IPS-15b (cell line): ENCODE data around the gene CELF4.

Experiments used
- H3K27me3 ChIP-seq: one replicate; pipeline ENCODE4 v1.6.1; 2013; ENCODE audit warnings: low read length; ENCODE audit not compliant: control insufficient read depth, insufficient read depth
- H3K36me3 ChIP-seq: one replicate; pipeline ENCODE4 v1.6.1; 2013; ENCODE audit warnings: low read length; ENCODE audit not compliant: control insufficient read depth, insufficient read depth
- H3K4me1 ChIP-seq: one replicate; pipeline ENCODE4 v1.6.1; 2013; ENCODE audit warnings: mild to moderate bottlenecking, low read length; ENCODE audit not compliant: control insufficient read depth, insufficient read depth
- H3K4me3 ChIP-seq: one replicate; pipeline ENCODE4 v1.5.1; 2013; ENCODE audit warnings: low read depth, low read length
- H3K9ac ChIP-seq: one replicate; pipeline ENCODE4 v1.6.1; 2013; ENCODE audit warnings: low read depth, mild to moderate bottlenecking, low read length
- H3K9me3 ChIP-seq: one replicate; pipeline ENCODE4 v1.6.1; 2013; ENCODE audit warnings: mild to moderate bottlenecking, low read length; ENCODE audit not compliant: control insufficient read depth, insufficient read depth

Gene CELF4

DNA sequence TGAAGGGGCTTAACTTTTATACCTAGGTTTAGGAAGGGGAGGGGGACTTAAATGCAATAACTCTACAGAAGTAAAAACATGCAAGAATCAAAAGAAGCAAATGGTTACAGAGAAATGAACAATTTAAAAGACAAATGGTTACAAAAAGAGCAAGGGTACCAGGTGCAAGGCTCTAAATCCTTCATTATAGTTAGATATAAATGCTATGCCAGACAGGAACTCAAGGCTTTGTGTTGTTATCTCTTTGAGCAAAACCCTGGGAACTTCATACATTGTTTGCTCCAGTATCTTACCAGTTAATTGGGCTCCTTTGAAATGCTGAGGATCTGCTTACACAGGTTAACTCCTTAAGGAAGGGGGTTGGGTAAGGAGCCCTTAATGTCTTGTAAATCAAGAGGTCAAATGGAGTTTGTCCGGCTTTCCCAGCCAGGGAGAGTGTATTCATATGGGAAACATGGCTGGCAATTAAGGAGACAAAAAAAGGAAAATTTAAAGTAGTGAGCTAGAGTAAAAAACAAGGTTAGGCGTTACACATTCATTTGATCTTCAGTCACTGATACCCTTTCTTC lies 347.5 kb downstream of the CELF4 start:
- Histone ChIP-seq H3K4me3 (no peak overlapping the region), H3K27me3 (peaks cover 17% of the 10 kb centered on the region), H3K4me1 (peaks cover 13% of the 10 kb centered on the region), H3K9me3 (no peaks in the 10 kb centered on the region), H3K9ac (no peak overlapping the region), H3K36me3 (no peaks in the 10 kb centered on the region)

DNA sequence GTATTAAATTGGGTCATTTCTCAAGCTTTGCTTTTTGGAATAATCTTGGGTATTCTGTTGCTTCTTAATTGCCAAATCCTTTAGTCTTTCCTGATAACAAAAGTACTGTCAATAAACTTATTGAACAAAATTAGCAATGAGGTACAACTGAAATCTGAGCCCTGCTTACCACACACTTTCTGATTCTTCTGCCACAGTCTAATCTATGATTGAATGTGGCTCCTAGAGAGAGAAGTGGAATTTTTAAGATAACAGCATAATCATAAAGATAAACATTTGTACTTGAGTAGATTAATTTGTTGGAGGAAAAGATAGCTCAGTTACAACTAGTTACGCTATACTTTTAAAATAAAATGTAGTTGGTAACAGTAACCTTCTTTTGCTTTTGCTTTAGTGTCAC lies 354.8 kb downstream of the CELF4 start:
- Histone ChIP-seq H3K4me3 (no peak overlapping the region), H3K36me3 (no peaks in the 10 kb centered on the region), H3K4me1 (no peaks in the 10 kb centered on the region), H3K9ac (no peak overlapping the region), H3K27me3 (peaks cover under 1% of the 10 kb centered on the region), H3K9me3 (no peaks in the 10 kb centered on the region)

DNA sequence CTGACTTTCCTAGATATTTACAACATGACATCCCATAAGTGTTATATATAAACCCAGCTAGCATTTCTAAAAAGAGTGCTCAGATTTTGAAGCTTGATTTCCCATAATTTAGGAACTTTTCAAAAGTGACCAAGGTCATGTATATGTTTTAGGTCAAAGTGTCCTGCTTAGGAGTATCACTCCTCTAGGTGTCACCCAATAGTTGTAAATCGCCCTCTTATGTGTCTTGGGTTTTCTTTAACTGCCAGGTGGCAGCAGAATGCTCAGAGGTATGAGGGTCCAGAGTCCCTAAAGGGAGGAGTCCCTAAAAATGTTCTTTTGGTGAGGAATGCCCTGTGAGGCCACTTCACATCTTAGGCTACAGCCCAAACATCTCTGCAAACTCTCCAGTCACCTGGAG lies 358.3 kb downstream of the CELF4 start:
- H3K9me3 ChIP-seq: no peaks in the 10 kb centered on the region
- no peak overlapping the region for H3K4me3 ChIP-seq
- no peak overlapping the region for H3K9ac ChIP-seq
- H3K36me3 ChIP-seq: no peaks in the 10 kb centered on the region
- H3K4me1 ChIP-seq: no peaks in the 10 kb centered on the region
- H3K27me3 ChIP-seq: no peaks in the 10 kb centered on the region

DNA sequence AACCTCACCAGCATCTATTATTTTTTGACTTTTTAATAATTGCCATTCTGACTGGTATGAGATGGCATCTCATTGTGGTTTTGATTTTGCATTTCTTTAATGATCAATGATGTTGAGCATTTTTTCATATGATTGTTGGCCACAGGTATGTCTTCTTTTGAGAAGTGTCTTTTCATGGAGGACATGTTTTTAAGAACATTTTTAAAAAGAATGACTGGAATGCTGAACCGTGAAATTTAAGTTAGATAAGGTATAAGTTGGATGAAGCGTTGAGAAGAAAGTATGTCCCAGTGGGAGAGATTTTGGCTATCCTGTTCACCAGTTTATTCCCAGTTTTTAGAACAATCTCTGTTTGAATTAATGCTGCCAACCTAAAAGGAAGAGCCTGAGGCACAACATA lies 365.9 kb downstream of the CELF4 start:
- Histone ChIP-seq H3K27me3 (no peaks in the 10 kb centered on the region), H3K4me1 (no peaks in the 10 kb centered on the region), H3K4me3 (no peak overlapping the region), H3K36me3 (no peaks in the 10 kb centered on the region), H3K9me3 (no peaks in the 10 kb centered on the region), H3K9ac (no peak overlapping the region)
